ENCODE data around the gene AGAP1. TPM values are rescaled to one million over a fixed set of nuclear protein-coding genes. Genes with fewer than 3 reads are reported as not detected.

The AGAP1 gene
- total RNA-seq, 1 donor from 2014 or later = 39.4 TPM

GRCh38 chr2:235749771-235750160 is 255.9 kb downstream of the AGAP1 start:
- Histone ChIP-seq H3K9ac (ENCODE audit: low read length) (no peak overlapping the region), H4K20me1 (ENCODE audit: insufficient read depth, low read length) (peaks cover 13% of the 10 kb centered on the region), H3K4me3 (ENCODE audit: insufficient read depth, low read depth, low read length) (no peak overlapping the region), H3K79me2 (ENCODE audit: insufficient read depth, low read length) (no peaks in the 10 kb centered on the region), H3K4me1 (ENCODE audit: insufficient read depth, low read length) (no peaks in the 10 kb centered on the region), H2AFZ (ENCODE audit: low read depth, low read length) (no peak overlapping the region), H3K27me3 (ENCODE audit: insufficient read depth, low read length) (no peaks in the 10 kb centered on the region), H3K36me3 (ENCODE audit: insufficient read depth, low read length) (no peaks in the 10 kb centered on the region), H3K9me3 (ENCODE audit: insufficient read depth, low read depth, low read length) (no peaks in the 10 kb centered on the region), H3K4me2 (ENCODE audit: low read length) (no peak overlapping the region), H3K27ac (ENCODE audit: low read depth, low read length) (no peak overlapping the region)
- Mint-ChIP-seq H3K4me3 (ENCODE audit: unreplicated experiment) (peak overlapping the region; percentile 2), H3K27ac (ENCODE audit: unreplicated experiment) (no peak overlapping the region), H3K36me3 (ENCODE audit: low read depth, unreplicated experiment) (peaks cover 13% of the 10 kb centered on the region), H3K4me1 (ENCODE audit: low read depth, unreplicated experiment) (peaks cover 17% of the 10 kb centered on the region), H3K27me3 (ENCODE audit: low read depth, unreplicated experiment) (no peaks in the 10 kb centered on the region), H3K9me3 (ENCODE audit: unreplicated experiment) (no peaks in the 10 kb centered on the region)
- DNase-seq (ENCODE audit: low read depth) = no peak
- no peak for FAIRE-seq
- TF ChIP-seq EZH2 (IDR thresholded peaks at IDR 0.05; ENCODE audit: insufficient read depth, low read length) = no peak
- no peak for TF ChIP-seq CTCF (IDR thresholded peaks at IDR 0.05; ENCODE audit: insufficient read depth, low read depth, low read length)

GRCh38 chr2:235752846-235753245 is 259.0 kb downstream of the AGAP1 start:
- peaks cover 3% of the 10 kb centered on the region for H4K20me1 ChIP-seq (ENCODE audit: insufficient read depth, low read length)
- Mint-ChIP-seq H3K4me1 (ENCODE audit: low read depth, unreplicated experiment) (peaks cover 13% of the 10 kb centered on the region), H3K27me3 (ENCODE audit: low read depth, unreplicated experiment) (no peaks in the 10 kb centered on the region), H3K4me3 (ENCODE audit: unreplicated experiment) (no peak overlapping the region), H3K36me3 (ENCODE audit: low read depth, unreplicated experiment) (peaks cover 13% of the 10 kb centered on the region), H3K9me3 (ENCODE audit: unreplicated experiment) (no peaks in the 10 kb centered on the region), H3K27ac (ENCODE audit: unreplicated experiment) (no peak overlapping the region)
- DNase-seq (ENCODE audit: low read depth) (no peak), FAIRE-seq (no peak)
- H3K9ac ChIP-seq (ENCODE audit: low read length) = no peak overlapping the region
- H3K27me3 ChIP-seq (ENCODE audit: insufficient read depth, low read length) = no peaks in the 10 kb centered on the region
- H3K9me3 ChIP-seq (ENCODE audit: insufficient read depth, low read depth, low read length) = no peaks in the 10 kb centered on the region
- no peak overlapping the region for H3K4me2 ChIP-seq (ENCODE audit: low read length)
- H3K4me1 ChIP-seq (ENCODE audit: insufficient read depth, low read length) = no peaks in the 10 kb centered on the region
- no peak overlapping the region for H3K27ac ChIP-seq (ENCODE audit: low read depth, low read length)
- H2AFZ ChIP-seq (ENCODE audit: low read depth, low read length) = no peak overlapping the region
- TF ChIP-seq EZH2 (IDR thresholded peaks at IDR 0.05; ENCODE audit: insufficient read depth, low read length) (no peak), CTCF (IDR thresholded peaks at IDR 0.05; ENCODE audit: insufficient read depth, low read depth, low read length) (no peak)
- H3K36me3 ChIP-seq (ENCODE audit: insufficient read depth, low read length) = no peaks in the 10 kb centered on the region
- H3K4me3 ChIP-seq (ENCODE audit: insufficient read depth, low read depth, low read length) = no peak overlapping the region
- no peaks in the 10 kb centered on the region for H3K79me2 ChIP-seq (ENCODE audit: insufficient read depth, low read length)

GRCh38 chr2:235754357-235755207 is 260.7 kb downstream of the AGAP1 start:
- no peak overlapping the region for H3K4me3 Mint-ChIP-seq (ENCODE audit: unreplicated experiment)
- H3K79me2 ChIP-seq (ENCODE audit: insufficient read depth, low read length) = no peaks in the 10 kb centered on the region
- no peaks in the 10 kb centered on the region for H3K9me3 Mint-ChIP-seq (ENCODE audit: unreplicated experiment)
- H3K27ac Mint-ChIP-seq (ENCODE audit: unreplicated experiment) = no peak overlapping the region
- H3K36me3 Mint-ChIP-seq (ENCODE audit: low read depth, unreplicated experiment) = peaks cover 13% of the 10 kb centered on the region
- DNase-seq (ENCODE audit: low read depth) (no peak), FAIRE-seq (no peak)
- no peaks in the 10 kb centered on the region for H3K9me3 ChIP-seq (ENCODE audit: insufficient read depth, low read depth, low read length)
- peaks cover 2% of the 10 kb centered on the region for H4K20me1 ChIP-seq (ENCODE audit: insufficient read depth, low read length)
- no peak overlapping the region for H3K4me3 ChIP-seq (ENCODE audit: insufficient read depth, low read depth, low read length)
- H3K4me1 ChIP-seq (ENCODE audit: insufficient read depth, low read length) = no peaks in the 10 kb centered on the region
- no peaks in the 10 kb centered on the region for H3K27me3 Mint-ChIP-seq (ENCODE audit: low read depth, unreplicated experiment)
- H3K4me1 Mint-ChIP-seq (ENCODE audit: low read depth, unreplicated experiment) = peaks cover 9% of the 10 kb centered on the region
- no peak overlapping the region for H3K27ac ChIP-seq (ENCODE audit: low read depth, low read length)
- no peak overlapping the region for H3K9ac ChIP-seq (ENCODE audit: low read length)
- H3K36me3 ChIP-seq (ENCODE audit: insufficient read depth, low read length) = no peaks in the 10 kb centered on the region
- no peak overlapping the region for H3K4me2 ChIP-seq (ENCODE audit: low read length)
- no peaks in the 10 kb centered on the region for H3K27me3 ChIP-seq (ENCODE audit: insufficient read depth, low read length)
- H2AFZ ChIP-seq (ENCODE audit: low read depth, low read length) = no peak overlapping the region
- TF ChIP-seq CTCF (IDR thresholded peaks at IDR 0.05; ENCODE audit: insufficient read depth, low read depth, low read length) = no peak
- TF ChIP-seq EZH2 (IDR thresholded peaks at IDR 0.05; ENCODE audit: insufficient read depth, low read length) = no peak
